COR-L47 (cell line): ENCODE measurements around the gene AGAP1.
"Not testable (repeated sequence)": the region's sequence is repeated elsewhere in the genome, so short reads cannot be mapped to it uniquely, and the experiment has no call there.

Experiments used
- DNase-seq: peaks from one replicate; lab custom pipeline; 2025; lab: John Stamatoyannopoulos, UW

AGAP1 gene

GRCh38 chr2:235592430-235592829 lies 98.6 kb downstream of the AGAP1 start:
- DNase-seq, result no peak

DNA sequence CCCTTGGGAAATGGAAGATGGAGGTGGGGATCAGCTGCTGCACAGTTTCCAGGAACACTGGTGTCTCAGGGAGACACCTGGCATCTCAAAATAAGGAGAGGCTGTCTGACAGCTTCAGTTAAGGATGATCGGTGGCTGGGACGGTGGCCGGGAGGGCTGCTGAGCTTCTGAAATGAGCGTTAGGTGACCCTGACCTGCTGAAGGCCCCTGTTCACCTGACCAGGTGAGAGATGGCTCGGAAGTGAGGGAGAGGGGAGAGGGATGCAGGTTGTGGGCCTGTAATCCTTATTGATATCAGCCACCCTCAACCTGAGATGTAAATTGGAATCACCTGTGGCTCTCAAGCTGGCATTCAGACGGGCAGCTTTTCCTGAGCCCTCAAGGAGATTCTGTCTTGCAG lies 99.0 kb downstream of the AGAP1 start:
- DNase-seq, result no peak

GRCh38 chr2:235594041-235594440 lies 100.2 kb downstream of the AGAP1 start:
- DNase-seq, result peak; percentile 54

GRCh38 chr2:235594964-235595363 lies 101.1 kb downstream of the AGAP1 start:
- no peak for DNase-seq

DNA sequence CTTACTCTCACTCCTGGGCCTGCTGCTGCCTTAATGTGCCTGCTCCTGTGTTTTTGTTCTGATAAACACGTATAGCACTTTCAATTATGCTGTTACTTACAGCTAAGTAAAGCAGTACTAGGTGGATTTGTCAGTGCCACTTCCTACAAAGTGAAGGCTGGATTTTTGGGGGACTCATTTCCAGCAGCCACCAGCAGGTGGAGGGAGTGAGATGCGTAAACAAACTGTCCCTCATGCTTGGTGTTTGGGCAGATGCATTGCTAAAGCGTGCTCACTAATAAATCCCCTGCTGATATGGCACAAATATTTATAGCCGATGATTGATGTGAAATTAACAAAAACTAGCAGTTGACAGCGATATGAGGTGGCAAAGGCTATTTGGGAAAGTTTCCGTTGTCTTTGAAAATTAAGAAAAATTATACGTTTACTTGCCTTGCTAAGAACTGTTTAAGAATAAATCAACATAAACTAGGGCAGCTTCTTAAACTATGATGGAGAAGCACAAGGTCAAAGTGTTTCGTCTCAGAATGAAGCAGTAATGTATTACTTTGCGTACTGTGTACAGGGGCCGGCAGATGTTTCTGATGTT lies 101.7 kb downstream of the AGAP1 start:
- peak; percentile 37 for DNase-seq

GRCh38 chr2:235596272-235596671 lies 102.4 kb downstream of the AGAP1 start:
- no peak for DNase-seq

- no peak for DNase-seq
These were observed 103.3 kb downstream of the AGAP1 start for GRCh38 chr2:235597081-235597615.

GRCh38 chr2:235598026-235598425 lies 104.2 kb downstream of the AGAP1 start:
- DNase-seq, result no peak

DNA sequence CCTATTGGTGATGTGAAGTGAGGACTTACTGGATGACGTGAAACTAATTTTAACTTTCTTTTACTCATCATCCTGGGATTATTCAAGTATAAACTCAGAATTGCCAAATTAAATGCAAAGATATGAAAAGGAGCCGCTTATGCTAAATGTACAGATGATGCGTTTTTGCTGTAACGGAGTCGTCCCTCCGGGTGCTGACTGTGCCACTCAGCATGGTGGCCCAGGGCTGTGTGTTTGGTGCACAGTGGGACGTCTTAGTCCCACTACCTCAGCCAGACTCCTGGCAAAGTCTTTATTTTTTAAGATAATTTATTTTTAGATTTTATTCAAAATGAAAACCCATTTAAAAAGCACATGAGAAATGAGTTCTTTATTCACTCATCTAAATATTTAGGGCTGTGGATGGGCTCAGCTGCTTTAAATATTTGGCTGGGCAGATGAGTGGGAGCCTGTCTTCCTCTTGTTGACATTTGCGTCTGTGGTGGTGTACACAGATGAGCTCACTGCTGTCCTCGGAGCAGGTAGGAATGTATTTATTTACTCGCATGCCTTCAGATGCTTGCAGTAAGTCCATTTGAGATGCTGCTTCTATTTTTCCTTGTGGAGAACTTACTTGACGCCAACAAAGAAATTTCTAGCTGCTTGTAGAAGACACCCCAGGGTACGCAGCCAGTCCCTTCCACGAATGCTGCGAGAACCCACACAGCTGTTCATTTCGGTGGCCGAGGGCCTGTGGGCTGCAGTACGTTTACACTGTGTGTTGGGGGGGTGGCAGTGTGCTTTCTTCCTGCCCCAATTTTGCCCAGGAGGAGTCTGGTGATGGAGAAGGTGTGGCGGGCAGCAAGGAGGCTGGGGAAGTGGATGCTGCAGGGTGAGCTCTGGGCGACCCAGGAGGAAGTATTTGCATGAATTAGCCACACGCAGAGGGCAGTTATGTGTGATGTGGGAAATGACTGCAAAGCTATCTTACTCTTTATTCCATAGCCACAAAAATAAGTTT lies 105.0 kb downstream of the AGAP1 start:
- no peak for DNase-seq

DNA sequence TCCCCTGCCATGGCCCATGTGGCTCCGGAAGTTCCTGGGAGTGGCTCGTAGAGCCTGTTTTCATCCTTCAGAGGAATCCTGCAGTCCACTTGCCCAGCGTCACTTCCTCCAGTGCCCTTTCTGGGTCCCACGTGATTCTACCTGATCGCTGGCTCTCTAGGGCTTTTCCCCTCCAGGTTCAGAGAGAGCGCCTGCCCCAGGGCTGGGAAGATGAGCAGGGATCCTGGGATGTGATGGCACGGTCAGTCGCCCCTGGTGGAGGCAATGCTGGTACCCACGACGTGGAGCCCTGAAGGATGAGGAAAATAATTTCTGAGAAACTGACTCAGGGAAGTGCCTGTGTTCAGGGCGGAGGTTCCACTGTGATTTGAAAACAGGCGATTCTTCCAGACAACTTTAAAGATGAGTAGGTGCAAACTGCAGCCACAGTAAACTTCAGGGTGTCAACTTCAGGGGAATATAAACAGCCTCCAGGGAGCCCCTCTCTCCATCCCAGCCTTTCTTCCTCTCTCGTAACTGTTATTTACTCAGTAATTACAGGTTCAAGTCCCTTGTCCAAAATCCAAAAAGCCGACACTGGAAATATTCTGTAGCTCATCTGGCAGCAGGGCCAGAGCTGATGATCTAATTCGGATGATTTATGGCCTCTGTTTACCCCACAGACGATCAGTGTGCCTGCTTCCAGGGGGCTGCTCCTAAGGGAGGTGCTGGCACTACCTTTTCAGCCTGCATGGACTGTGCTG lies 105.9 kb downstream of the AGAP1 start:
- peak; percentile 37 for DNase-seq

DNA sequence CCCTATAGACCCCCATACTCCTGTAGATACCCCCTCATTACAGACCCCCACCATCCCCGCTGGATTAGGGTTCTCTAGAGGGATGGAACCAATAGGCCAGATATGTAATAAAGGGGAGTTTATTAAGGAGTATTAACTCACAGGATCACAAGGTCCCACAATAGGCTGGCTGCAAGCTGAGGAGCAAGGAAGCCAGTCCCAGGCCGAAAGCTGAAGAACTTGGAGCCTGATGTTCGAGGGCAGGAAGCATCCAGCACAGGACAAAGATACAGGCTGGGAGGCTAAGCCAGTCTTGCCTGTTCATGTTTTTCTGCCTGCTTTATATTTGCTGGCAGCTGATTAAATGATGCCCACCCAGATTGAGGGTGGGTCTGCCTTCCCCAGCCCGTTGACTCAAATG lies 106.6 kb downstream of the AGAP1 start:
- DNase-seq, result no peak

DNA sequence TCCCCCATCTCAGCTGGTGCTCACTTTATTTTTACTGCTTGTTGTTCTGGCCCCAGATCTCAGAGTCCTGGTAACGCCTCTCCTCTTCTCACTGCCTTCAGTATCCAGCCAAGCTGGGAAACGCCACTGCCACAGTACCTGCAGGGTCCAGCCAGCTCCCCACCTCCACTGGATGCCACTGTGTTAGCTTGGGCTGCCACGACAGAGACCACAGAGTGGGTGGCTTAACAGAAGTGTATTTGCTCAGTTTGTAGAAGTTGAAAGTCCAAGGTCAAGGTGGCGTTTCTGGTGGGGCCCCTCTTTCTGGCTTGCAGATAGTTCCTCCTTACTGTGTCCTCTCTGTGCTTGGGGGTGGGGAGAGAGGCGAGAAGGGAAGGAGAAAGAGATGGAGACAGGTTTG lies 107.1 kb downstream of the AGAP1 start:
- no peak for DNase-seq

DNA sequence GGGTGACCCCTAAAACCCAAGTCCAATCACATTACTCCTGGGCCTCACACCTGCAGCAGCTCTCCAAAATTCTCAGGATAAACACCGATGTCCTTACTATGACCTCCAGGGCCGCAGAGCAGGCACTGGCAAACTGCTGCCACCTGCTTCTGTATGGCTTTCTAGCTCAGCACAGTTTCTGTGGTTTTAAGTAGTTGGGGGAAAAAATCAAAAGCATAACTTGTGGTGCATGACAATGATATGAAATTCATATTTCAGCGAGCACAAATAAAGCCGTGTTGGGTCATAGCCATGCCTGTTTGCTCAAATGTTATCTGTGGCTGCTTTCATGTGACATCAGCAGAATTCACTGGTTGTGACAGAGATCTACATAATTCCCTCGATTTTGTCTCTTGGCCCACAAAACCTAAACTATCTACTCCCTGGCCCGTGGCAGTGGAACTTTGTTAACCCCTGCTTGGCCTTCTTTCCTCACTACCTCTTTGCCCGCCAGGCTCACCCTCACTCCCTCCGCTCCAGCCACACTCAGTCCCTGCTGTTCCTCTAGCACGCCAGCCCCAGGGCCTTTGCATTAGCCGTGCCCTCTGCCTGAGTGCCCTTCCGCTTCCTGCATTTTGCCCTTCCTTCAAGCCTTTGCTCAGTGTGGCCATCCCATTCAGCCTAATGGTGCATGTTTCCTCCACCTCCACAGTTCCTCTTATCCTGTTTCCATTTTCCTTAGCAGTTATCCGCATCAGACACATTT lies 108.3 kb downstream of the AGAP1 start:
- DNase-seq, result no peak

DNA sequence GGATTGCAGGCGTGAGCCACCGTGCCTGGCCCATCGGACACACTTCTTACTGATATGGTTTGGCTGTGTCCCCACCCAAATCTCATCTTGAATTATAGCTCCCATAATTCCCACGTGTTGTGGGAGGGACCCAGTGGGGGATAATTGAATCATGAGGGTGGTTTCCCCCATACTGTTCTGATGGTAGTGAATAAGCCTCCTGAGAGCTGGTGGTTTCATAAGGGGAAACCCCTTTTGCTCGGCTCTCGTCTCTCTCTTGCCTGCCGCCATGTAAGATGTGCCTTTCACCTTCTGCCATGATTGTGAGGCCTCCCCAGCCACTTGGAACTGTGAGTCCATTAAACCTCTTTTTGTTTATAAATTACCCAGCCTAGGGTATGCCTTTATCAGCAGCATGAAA lies 109.1 kb downstream of the AGAP1 start:
- DNase-seq, result not testable (repeated sequence)

GRCh38 chr2:235603659-235604058 lies 109.8 kb downstream of the AGAP1 start:
- no peak for DNase-seq

DNA sequence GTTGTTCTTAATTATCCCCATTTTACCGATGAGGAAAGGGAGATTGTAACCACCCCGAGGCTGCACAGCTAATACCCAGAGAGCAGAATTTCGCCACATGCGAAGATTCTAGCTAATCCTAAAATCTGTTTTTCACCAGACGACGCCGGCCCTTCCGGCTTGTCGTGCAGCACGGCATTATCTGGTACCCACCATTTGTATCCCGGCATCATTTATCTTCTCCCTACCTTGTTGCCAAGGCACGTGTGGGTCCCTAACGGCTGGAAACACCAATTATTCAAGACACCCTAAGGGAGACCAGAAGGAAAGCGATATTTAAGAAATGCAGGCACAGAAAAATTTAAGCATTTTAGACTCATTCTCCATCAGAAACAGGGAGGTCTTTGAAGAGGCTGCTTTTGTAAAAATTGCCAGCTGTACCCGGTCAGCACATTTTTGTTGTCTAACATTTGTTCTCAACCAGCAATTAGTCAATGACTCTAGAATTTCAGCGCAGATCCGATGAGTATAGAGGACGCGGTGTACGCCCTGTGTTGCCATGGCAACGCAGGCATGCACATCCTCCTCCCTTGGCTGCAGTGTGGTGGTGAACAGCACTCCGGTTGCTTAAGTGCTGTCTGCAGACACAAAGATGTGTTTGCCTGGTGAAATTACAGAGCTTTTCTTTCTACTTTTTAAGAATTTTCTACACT lies 111.6 kb downstream of the AGAP1 start:
- DNase-seq, result peak; percentile 86

- no peak for DNase-seq
These were observed 112.3 kb downstream of the AGAP1 start for GRCh38 chr2:235606004-235606715.

DNA sequence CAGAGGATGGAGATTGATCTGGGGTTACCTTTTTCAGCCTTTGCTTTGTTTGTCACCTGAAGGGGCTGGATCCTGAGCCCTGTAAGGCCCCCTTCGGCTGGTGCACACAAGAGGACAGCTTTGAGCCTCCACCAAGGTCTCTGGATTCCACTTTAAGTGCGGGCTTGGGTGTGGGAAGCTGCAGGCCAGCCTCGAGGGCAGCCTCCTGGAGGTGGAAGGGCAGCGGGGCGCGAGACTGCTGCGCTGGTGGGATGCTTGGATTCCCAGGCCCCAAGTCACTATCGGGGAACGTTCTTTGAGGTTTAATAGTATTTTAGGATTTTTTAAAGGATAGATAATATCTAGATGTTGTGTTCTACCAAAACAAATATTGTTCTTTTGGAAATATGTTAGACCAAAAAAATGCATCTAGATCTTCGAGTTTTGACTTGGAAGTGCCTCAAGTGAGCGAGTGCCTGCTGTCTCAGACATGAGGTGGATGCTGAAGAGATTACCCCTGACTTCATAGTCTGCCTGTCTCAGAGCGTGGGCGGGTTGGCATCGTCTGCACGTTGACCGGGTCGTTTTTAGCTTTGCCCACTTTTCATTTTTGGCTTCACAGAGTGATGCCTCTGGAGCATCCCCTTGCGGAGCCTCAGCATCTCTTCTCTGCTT lies 113.8 kb downstream of the AGAP1 start:
- DNase-seq, result no peak

DNA sequence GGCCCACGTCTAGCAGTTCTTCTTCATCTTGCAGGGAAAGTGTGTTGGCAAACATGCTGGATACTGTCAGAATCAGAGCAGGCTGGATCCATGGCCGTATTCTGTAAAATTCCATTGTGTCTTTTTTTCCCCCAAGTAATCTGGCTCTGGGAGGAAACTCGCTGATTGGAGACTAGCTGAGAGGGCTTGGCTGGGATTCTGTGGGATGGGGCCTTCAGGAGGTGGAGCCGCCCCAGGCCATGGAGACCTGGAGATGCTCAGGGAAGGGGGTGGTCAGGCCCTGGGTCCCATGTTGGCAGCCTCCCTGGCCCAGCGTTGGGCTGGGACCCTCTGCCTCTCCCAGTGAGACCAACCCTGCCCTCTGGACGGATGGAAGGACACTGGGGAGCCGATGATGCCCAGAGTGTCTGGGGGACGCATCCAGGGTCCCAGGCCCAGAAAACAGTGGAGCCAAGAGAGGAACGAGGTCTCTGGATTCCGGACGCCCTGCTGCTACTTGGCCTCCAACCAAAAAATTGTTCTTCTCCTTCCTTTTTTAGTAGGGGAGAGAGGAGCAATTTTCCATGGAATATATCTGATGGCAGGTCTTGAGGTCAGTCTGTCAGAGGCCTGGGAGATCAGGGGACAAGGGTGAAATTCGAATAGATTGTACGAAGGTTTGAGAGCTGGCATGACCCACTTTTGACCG lies 114.5 kb downstream of the AGAP1 start:
- DNase-seq, result no peak
